ACHN (cell line): ENCODE results near the gene OPN3.

Experiments used
- DNase-seq: peaks from one replicate; pipeline ENCODE4 v3.0.0-alpha.2; 2015
- in situ Hi-C: cut with HindIII; loops from 2 replicates; pipeline ENCODE4 v1.10.0; 2017; ENCODE audit warnings: low sequenced_read_pairs, low pct_ligation_motif_present, low pct_unique_long_range_greater_than_20kb

The OPN3 gene

DNA sequence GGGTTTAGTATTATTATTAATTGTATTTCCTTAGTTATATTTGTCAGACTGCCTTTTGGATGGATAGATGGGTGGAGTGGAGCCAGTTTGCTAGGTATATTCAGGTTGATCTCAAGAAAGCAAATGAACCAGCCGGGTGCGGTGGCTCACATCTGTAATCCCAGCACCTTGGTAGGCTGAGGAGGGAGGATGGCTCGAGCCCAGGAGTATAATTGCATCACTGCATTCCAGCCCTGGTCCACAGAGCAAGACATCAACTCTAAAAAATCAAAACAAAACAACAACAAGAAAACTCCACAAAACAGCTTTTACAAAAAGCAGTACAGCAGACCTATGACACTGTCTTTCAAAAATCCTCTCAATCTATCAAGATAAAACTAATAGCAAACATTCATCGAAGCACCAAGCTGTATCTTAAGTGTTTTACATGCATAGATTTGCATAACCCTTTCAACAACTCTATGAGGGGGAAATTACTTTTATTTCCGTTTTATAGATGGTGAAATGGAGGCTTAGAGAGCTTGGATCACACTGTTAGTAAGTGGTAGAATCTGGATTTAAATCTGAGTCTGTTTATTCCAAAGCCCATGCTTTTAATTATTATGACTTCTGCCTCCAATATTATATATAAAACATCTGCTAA, 82.5 kb downstream of the OPN3 start:
- in situ Hi-C loops = no loop called here
- no peak for DNase-seq

DNA sequence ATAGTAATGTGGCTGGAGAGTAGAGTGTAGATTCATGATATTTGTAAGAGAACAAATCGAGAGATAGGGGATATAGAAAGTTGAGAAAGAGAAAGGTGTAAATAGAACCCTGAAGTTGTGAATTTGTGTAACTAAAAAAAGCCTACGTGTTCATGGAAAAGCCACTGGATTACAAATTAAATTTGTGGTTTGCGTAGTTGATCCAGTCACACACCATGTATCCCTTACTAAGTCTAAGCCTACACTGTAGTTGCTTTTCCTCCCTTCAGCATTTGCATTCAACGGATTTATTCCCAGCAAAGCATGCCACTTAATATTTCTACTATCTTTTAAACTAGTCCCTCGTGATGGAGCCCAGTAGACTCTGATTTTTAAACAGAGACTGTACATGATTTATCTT, 83.1 kb downstream of the OPN3 start:
- in situ Hi-C loops = no loop called here
- DNase-seq = no peak

DNA sequence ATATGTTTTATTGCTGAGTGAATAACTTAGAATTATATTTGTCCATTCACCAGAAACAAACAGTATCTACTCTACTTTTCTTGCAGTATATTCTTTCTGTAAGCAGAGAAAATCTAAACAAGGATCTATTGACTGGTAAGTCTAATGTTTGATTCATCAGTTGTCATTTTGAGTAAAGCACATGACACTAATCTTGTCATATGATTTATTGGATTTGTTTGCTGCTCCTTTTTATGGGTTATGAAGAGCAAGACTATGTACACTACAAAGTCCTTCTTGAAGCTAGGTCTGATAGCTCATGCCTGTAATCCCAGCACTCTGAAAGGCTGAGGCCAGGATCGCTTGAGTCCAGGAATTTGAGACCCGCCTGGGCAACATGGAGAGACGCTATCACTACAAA, 84.6 kb downstream of the OPN3 start:
- DNase-seq = no peak
- in situ Hi-C loops = no loop called here

DNA sequence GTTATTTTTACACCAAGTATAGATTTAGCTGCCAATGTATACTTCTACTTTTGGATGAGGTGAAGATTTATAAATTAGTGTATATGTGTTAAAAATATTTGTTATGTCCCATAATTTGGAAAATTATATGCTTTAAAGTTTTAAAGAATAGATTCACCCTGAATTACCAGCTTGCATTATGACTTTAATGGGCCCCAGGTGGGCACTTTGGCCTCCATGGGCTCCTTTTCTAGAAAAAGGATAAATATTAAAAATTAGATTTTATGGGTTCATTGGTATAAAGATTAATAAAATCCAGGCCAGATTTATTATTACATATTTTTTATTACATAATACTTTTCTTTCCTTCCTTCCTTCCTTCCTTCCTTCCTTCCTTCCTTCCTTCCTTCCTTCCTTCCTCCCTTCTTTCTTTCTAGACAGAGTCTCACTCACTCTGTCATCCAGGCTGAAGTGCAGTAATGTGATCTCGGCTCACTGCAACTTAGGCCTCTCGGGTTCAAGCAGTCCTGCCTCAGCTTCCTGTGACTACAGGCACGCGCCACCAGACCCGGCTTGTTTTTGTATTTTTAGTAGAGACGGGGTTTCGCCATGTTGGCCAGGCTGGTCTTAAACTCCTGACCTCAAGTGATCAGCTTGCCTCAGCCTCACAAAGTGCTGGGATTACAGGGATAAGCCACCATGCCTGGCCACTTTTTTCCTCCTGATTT, 86.1 kb downstream of the OPN3 start:
- DNase-seq = no peak
- in situ Hi-C loops = no loop called here

DNA sequence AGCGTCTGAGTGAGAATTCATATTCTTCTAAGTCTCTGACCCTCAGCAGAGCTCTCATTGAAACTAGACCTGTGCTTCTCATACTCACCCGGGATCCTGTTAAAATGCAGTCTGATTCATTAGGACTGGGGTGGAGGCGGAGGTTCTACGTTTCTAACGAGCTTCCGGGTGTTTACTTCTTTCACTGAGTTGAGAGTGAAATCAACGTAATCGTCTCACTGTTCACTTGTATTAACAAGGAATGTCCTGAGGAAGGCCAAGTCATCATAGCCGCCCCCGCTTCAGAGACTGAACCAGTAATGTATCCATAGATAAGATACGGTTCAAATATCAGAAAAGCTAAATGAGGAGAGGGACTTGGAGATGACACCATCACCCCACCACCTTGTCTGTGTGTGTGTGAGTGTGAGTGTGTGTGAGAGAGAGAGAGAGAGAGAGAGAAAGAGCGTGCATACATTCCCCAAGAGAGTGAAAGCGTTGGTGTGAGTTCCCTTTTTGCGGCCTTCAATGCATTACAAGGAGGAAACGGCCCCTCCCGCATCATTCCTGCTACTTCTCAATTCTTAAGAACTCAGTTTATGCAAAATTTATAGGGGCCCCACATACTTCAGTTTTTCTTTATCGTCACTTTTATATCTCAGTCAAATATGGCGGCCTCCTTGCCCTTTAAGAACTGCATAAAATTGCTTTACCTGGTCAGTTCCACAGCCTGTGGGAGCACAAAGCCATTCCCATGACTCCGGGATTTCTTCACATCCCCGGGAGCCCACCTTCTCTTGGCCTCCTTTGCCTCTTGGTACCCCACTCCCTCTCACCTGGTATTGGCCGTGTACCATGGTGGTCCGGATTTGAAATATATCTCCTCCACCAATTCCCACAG, 88.2 kb downstream of the OPN3 start:
- in situ Hi-C loops = no loop called here
- DNase-seq = no peak

DNA sequence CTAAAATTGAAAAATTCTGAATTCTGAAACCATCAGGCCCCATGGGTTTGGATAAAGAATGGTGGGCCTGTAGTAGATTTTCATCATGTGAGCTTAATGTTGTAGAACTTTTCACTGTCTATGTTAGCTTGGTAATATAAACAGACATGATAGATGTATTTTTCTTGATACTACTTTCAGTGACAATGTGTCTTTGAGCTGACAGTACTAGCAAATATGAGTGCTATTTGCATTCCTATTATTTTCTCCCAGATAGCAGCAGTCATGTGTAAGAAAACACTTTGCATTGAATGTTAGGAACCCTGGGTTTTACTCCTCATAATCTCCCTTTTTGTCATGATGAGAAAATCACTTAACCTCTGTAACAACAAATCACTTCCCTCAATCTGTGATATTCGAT, 89.9 kb downstream of the OPN3 start:
- in situ Hi-C loops = no loop called here

DNA sequence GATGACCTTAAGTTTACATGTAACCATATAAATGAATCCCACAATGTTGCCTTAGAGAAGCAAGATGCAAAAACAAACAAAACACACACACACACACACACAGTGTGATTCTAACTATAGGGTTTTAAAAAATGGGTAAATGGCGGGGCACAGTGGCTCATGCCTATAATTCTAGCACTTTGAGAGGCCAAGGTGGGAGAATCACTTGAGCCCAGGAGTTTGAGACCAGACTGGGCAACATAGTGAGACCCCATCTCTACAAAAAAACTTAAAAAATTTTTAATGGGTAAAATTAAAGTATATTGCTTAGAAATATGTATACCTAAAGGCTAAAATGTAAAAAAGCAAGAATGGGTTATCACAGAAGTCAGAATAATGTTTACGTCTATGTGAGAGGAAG, 92.2 kb downstream of the OPN3 start:
- in situ Hi-C loops = no loop called here

More for the DNA sequence above, 89.9 kb downstream of the OPN3 start:
- no peak for DNase-seq

More for the DNA sequence above, 92.2 kb downstream of the OPN3 start:
- no peak for DNase-seq
